ENCODE data around the gene MED22.
"Not testable (repeated sequence)": the region's sequence is repeated elsewhere in the genome, so short reads cannot be mapped to it uniquely, and the experiment has no call there.

MED22 gene

DNA sequence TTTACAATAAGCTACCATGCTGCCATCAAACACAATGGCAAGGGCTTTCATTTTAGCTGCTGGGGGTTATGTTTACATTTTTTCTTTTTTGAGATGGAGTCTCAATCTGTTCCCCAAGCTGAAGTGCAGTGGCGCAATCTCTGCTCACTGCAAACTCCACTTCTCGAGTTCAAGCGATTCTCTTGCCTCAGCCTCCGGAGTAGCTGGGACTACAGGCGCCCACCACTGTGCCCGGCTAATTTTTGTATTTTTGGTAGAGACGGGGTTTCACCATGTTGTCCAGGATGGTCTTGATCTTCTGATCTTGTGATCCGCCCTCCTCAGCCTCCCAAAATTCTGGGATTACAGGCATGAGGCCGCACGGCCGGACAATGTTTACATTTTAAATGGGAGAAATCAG, 13.0 kb downstream of the MED22 start:
- not testable (repeated sequence) for DNase-seq (ENCODE audit: low read depth)

DNA sequence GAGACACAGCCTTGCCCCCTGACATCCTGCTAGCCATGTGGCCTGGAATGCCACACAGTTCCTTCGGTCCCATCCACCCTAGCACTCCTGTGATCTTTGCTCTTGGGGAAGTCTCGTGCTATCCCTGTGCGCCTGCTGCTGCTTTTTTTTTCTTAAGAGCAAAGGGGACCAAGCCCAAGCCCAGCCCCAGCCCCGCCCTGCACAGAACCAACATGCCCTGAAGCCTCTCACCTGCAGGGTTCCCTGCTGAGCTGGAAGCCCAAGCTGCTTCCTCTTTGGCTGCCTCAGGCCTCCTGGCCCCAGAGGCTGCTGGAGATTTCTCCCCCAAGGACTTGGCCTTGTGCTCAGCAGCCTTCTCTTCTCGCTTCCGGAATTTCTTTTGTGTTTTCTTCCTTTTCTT, 13.8 kb downstream of the MED22 start:
- no peak for DNase-seq (ENCODE audit: low read depth)

DNA sequence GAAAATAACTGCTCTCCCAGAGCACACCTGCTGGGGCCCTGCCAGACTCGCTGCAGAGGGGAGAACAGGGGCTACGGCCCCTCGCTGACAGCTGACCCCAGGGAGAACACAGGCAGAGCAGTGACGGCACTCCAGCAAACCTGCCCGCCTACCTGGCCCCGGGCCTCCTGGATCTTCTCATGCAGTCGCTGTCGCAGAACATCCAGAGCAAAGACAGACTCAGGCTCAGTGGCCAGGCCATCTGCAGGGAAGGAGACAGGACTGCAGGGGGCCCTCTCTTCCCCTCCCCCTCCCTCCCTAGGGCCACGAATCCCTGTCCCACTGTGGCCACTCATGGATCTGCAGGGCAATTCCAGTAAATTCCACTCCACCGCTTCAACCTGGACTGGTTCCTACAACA, 14.4 kb downstream of the MED22 start:
- no peak for DNase-seq (ENCODE audit: low read depth)

DNA sequence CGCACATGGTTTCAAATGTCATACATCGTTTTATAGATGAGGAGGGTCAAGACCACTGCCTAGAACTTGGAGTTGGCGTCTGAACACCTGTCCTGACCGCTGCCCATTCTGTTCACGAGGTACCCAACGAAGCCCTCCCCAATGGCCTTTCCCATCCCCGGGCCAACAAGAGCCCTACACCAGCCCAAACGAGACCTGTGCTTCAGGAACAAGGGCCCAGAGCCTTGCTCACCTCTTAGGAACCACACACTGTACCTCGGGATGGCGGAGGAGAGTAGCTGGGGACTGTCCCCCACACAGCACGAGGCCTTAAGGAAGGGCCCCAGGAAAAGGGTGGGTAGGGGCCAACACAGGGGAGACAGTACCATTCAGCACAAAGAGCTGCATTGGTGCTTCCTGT, 14.9 kb downstream of the MED22 start:
- DNase-seq (ENCODE audit: low read depth), result no peak

DNA sequence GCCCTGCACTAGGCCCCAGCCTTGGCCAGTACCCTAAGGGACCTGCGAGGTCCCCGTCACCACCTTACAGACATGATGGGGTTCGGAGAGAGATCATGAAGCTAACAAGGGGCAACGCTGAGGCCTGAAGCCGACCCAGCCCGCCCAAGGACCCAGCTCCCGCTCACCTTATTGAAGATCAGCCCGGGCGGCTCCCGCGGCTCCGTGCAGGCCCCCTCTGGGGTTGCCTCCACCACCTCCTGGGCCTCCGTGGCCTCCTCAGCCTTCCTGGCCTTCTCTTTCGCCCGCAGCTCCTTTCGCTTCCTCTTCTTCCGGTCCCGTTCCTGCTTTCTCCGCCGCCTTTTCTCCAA, 15.6 kb downstream of the MED22 start:
- no peak for DNase-seq (ENCODE audit: low read depth)

DNA sequence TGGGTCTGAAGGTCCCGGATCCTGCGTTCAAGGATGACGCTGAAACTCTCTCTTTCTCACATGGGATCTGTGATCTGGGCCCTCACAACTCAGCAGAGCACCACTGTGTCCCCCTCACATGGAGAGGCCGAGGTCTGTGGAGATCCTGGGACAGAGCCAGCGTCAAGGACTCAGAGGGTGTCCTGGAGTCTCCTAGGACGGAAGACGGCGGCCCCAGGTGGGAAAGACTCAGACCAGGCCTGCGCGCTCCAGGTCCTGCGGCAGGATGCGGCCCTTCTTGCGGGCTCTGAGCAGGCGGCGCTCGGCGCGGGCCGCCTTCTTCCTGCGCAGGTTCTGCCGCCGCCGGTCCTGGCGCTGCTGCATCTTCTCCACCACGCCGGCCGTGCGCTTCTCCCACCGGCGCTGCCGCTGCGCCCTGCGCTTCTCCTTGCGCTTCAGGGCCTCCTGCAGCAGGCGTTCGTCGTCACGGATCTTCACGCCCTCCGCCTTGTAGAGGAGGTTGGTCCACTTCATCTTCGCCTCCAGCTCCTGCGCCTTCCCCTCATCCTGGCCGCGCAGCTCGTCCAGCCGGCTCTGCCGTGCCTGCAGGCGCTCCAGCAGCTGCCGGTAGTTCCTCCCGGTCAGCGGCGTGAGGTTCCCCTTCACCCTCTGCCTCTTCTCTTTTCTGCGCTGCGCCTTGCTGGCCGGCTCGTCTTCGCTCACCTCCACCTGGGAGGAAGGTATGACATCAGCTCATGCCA, 16.1 kb downstream of the MED22 start:
- DNase-seq (ENCODE audit: low read depth), result no peak

DNA sequence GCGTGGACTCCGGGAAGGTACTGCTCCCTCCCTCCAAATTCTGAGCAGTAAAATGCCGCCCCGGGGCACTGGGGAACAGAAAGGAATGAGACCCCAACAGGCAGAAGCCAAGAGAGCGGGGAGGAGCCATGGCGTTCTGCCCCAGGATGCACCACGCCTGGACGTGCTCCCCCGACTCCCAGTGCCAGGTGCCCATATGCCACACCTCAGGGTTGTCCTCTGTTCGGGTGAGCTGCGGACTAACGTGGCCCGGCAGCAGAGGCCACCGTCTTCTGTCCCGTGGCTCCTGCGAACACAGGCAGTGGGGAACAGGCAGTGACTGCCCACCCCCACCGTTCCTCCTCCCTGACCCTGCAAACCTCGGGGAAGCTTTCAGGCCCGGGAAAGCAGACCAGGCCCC, 16.7 kb downstream of the MED22 start:
- DNase-seq (ENCODE audit: low read depth), result no peak

DNA sequence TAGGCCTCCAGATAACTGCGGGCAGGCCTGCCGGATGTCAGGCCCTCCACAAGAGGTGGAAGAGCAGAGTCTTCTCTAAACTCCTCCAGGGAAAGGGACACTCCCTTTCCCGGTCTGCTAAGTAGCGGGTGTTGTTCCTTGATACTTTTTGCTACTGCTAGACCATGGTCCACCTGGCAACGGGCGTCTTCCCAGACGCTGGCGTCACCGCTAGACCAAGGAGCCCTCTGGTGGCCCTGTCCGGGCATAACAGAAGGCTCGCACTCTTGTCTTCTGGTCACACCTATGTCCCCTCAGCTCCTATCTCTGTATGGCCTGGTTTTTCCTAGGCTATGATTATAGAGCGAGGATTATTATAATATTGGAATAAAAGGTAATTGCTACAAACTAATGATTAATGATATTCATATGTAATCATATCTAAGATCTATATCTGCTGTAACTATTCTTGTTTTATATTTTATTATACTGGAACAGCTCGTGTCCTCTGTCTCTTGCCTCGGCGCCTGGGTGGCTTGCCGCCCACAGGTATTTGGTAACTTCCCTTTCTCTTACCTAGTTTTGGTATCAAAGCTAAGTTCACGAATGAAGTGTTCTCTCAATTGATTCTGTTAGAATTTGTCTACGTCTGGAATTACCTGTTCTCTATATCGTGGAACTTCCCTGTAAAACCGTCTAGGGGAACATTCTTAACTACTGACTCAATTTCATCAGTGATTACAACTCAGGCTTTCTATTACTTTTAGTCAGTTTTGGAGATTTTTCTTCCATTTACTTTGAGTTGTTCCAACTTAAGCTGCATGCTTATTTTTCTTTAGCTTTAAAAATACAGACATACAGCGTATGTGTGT, 18.4 kb downstream of the MED22 start:
- not testable (repeated sequence) for DNase-seq (ENCODE audit: low read depth)

DNA sequence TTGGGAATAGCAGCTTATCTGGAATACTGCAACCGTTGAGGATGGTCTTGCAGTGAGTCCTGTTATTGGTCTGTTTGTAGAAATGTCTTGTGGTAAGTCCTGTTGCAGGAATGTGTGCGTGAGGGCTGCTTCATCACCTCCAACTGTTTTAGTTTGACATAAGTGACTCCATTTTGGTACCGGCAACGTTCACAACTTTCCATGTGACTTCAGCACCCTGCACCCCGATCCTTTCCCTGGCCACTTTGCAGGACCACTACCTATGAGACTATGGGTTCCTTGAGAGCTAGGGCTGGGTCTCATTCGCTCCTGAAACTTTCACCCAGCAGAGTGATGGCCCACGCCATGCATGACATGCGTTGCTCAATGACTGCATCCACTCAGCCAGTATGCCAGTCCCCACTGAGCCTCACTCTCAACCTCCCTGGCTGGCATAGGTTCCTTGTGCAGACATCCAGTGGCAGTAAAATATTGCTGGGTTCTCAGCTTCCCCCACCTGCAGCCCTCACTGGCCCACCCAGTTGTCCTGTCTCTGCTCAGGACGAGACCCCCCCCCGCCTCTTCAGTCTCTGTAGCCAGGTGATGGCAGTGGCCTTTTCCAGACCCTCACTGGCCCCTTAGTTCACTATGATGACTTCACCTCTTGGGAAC, 20.0 kb downstream of the MED22 start:
- no peak for DNase-seq (ENCODE audit: low read depth)

DNA sequence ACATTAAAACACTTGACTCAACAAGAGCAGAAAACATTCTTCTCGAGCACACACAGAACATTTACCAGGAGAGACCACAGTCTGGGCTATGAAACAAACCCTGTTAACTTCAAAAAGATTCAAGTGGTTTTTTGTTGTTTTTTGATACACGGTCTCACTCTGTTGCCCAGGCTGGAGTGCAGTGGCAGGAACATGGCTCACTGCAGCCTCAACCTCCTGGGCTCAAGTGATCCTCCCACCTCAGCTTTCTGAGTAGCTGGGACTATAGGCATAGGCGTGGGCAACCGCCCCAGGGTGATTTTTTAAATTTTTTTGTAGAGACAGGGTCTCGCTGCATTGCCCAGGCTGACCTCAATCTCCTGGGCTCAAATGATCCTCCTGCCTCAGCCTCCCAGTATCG, 20.9 kb downstream of the MED22 start:
- not testable (repeated sequence) for DNase-seq (ENCODE audit: low read depth)

DNA sequence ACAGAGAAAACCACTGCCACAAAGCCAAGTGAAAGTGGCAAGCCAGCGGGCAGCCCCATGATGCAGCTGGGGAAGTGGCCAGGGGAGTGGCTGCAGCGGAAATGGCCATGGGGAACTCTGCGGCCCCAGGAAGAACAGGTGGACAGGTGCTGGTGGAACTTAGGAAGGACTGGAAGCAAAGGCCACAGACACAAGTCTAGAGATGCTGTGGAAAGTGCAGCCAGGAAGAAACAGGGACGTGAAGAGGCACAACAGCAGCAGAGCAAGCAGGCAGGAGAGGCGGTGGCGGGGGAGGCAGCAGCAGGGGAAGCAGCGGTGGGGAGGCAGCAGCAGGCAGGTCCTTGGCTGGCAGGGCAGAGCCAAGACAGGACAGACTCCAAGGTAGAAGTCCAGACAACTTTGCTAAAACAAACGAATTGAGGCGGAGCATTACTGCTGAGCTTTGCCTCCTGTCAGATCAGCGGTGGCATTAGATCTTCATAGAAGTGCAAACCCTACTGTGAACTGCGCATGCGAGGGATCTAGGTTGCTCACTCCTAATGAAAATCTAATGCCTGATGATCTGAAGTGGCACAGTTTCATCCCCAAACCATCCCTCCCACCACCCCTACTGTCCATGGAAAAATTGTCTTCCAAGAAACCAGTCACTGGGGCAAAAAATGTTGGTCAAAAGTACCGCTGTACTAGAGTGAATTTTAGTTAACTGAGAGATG, 23.8 kb downstream of the MED22 start:
- DNase-seq (ENCODE audit: low read depth), result no peak

DNA sequence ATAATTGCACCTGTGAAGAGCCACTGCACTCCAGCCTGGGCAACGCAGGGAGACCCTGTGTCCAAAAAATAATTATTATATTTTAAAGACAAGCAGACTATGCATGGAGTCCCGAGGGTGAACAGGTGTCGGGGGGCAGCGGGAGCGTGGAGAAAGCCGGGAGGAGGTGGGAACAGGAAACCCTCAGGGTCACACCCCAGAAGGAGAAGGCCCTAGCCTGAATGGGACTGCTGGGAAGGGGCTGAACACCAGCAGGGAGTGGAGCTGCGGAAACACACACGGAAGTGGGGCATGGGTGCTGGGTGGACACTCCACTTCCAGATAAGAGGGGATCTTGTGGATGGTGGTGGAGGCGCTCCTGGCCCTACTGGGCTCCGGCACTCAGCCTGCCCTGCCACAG, 24.7 kb downstream of the MED22 start:
- DNase-seq (ENCODE audit: low read depth), result no peak

DNA sequence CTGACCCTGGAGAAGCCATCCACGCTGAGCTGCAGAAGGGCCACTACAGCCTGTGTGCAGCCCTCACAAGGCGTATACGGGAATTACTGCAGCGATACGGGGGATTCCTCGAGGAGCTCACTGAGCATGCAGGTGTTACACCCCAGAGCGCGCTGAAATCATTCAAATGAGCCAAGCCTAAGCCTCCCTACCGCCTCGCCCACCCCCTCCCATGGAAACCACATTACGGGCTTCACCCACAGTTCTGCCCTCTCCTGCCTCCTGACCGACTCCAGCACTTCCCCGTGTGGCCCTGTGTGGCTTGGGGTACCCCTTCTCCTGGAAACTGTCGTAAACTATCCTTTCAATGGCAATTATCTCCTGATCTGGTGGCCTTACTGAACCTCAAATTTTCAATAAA, 25.2 kb downstream of the MED22 start:
- no peak for DNase-seq (ENCODE audit: low read depth)

DNA sequence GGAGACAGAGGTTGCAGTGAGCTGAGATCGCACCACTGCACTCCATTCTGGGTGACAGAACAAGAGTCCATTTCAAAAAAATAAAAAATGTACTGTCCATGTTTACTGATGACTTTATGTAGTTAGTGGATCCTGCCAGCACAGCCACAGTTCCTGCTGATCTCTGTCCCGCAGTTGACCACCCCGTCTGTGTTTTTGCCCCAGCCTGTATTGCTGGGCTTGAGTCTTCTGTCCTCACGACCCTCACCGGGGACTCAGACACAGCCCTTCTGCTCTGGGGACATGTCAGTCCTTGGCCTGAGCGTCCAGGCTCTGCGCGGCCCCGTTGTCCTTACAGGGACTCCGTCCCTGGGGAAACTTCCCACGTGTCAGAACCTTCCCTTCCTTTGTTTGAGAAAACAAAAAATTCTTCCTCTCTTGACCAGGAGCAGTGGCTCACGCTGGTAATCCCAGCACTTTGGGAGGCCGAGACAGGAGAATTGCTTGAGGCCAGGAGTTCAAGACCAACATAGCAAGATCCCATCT, 26.5 kb downstream of the MED22 start:
- no peak for DNase-seq (ENCODE audit: low read depth)

DNA sequence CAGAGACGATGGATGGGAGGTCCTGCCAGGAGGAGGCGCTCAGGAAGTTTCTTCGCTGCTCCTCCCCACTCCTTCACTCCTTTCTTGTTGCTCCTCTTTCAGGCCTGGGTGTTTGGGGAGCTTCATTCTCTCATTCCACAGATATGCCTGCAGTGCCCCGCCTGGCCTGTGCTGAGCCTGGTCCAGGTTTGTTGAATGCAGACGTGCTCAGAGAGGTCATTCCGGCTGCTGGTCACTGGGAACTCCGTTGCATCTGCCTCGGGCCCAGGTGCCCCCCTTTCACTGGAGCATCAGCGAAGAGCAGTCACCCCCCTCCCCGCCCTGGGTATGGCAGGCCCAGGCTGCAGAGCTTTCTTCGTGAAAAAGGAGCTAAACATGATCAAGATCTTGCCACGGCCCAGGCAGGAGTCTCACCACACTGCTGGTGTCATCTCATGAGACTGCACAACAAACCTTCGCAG, 27.5 kb downstream of the MED22 start:
- DNase-seq (ENCODE audit: low read depth), result no peak

DNA sequence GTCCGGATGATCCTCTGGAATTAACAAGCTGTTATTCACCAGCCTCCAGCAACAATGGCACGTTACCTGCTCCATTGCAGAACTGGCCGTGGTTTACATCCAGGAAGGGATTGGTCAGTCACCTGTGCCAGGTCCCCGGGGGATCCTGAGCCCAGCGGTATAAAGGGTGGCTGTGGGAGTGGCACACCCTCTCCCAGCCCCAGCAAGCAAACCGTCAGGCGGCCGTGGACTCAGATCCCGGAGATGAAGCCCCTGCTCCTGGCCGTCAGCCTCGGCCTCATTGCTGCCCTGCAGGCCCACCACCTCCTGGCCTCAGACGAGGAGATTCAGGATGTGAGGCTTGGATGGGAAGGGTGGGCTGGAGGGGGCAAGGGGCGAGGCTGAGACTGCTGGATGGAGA, 30.4 kb downstream of the MED22 start:
- not testable (repeated sequence) for DNase-seq (ENCODE audit: low read depth)

DNA sequence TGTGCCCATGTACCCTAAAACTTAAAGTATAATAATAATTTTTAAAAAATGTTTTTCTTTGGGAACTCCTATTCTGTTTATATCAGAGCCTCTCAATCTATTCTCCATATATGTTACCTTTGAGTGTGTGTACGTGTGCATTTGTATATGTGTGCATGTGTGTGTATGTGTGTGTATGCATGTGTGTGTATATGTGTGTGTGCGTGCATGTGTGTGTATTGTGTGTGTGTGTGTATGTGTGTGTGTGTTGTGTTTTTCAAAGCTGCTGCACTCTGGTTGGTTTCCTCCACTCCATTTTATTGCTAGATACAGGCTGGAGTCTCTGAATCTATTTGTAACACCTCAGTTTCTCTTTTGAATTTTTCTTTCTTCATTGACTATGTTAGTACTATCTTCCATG, 31.9 kb downstream of the MED22 start:
- no peak for DNase-seq (ENCODE audit: low read depth)

DNA sequence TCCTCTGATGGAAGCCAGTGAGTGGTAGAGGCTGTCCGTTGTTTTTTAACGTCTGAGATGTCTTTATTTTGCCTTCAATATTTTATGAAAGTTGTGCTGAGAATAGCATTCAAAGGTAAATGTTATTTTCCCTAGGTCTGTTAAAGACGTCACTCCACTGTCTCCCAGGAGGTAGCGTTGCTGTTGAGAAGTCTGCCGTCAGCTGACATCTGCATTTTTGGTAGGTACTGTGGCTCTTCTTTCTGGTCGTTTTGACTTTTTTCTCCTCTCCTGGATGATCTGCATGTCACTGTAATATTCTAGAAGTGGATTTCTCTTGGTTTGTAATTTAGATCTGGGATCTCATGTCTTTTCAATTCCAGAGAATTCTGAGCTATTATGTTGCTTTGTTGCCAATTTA, 38.3 kb downstream of the MED22 start:
- DNase-seq (ENCODE audit: low read depth), result no peak

DNA sequence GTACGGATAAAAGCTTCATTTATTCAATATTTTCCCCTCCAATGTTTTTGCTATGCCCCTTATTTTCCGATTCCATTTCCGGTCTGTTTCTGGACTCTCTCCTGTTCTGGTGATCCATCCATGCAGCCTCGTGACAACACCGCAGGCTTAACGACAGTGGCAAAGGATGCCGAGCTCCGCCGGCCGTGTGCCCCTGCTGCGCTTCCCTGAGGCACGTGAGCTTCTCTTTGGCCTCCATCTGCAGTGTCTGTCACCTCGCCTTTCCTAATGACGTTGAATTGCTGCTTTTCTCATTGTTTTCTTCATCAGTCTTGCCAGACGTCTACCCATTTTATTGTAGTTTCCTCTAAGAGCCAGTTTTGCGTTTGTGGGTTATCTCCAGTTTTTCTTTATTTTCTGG, 40.6 kb downstream of the MED22 start:
- no peak for DNase-seq (ENCODE audit: low read depth)

DNA sequence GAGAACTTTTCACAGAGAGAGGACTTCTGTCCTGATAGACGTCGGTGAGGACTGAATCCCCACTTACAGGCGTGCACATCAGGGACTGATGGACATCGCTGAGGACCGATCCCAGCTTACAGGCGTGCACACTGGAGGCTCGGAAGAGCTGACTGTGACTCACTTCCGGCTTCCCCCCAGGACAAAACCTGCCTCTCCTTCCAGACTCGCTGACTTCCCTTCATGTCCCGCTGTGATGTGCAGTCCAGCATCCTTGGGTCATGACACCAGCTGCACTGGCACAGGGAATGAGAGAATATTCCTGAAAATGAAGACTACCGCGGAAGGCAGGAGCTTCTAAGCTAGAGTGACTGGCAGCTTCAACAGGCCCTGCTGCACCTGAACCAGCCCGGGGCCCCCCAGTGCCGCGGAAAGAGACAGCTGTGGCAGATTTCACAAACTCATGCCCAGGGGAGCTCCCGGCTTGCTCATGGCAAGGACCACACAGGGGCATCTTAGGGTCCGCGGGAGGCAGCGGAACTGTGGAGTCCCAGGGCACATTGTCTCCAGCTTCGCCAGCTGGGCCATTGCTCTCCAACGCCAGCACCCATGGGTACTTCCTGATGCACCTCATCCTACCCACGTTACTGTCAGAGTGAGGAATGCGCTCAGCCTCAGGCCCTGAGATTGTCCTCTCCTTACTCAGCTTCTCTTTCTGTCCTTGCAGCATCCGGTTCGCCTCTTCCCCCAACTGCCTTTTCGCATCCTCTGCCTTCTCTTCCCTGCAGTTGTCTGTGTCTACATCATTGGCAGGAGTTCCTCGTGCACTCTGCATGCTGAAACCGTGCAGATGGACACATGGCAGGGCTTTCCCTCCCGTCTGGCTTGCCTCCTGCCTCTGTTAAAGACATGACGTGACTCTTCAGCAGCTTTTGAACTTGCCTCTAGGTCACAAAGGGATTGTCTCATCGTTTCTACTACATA, 41.4 kb downstream of the MED22 start:
- no peak for DNase-seq (ENCODE audit: low read depth)

DNA sequence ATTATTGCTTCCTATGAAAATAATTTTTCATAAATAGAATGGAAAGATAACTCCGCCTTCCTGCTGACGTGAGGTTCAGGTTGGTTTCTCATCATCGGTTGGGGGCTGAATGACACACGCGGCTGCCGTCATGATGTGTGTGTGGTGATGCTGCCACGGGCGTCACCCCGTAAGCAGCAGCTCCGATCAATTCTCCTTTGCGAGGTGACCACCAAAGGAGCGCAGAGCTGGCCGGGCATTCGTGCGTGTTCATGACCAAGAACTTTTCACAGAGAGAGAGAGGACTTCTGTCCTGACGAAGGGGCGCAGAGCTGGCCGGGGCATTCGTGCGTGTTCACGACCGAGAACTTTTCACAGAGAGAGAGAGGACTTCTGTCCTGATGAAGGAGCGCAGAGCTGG, 42.2 kb downstream of the MED22 start:
- no peak for DNase-seq (ENCODE audit: low read depth)

Measured in activated T-cell treated with anti-CD3 and anti-CD28 coated beads for 24 hours (primary cell).